Uterus (tissue), 4 donors: ENCODE data around the gene COL5A1. TPM values are rescaled to one million over a fixed set of nuclear protein-coding genes. Genes with fewer than 3 reads are reported as not detected.

Source experiments
- DNase-seq, 2 donors: peaks; one replicate each; pipeline ENCODE4 v3.0.0-alpha.2; 2019 to 2020
- H3K27ac ChIP-seq, 2 donors: fragments of 200-600 bp; sonication (generic); 1 replicate in 1 of 2; 2 replicates in 1 of 2; pipeline ENCODE4 v1.5.1; 2016 to 2018
- H3K27me3 ChIP-seq, 2 donors: fragments of 200-600 bp; sonication (generic); one replicate each; pipeline ENCODE4 v1.5.1; 2018 to 2019; ENCODE audit warnings: control low read depth in 1 of 2
- H3K36me3 ChIP-seq, 2 donors: fragments of 200-600 bp; sonication (generic); one replicate each; pipeline ENCODE4 v1.5.1; 2019; ENCODE audit warnings: control low read depth in 1 of 2
- H3K4me1 ChIP-seq, 2 donors: fragments of 200-600 bp; sonication (generic); one replicate each; pipeline ENCODE4 v1.5.1; 2018 to 2019; ENCODE audit warnings: control low read depth in 1 of 2
- H3K4me3 ChIP-seq, 2 donors: fragments of 200-600 bp; sonication (generic); 1 replicate in 1 of 2; 2 replicates in 1 of 2; pipeline ENCODE4 v1.5.1; 2018 to 2019; ENCODE audit warnings: mild to moderate bottlenecking in 1 of 2
- H3K9me3 ChIP-seq, 2 donors: fragments of 200-600 bp; sonication (generic); one replicate each; pipeline ENCODE4 v1.5.1; 2019; ENCODE audit warnings: control low read depth in 1 of 2
- CTCF ChIP-seq, 4 experiments: fragments of 200-600 bp in 2 of 4; fragments of 450-650 bp in 2 of 4; sonication (generic) in 2 of 4; IDR thresholded peaks; one replicate each; pipeline ENCODE4 v1.5.1; 2016 to 2019; ENCODE audit warnings: antibody characterized with exemption in 4 of 4, mild to moderate bottlenecking in 2 of 4, moderate library complexity in 1 of 4
- POLR2A ChIP-seq, 2 donors: fragments of 450-650 bp; IDR thresholded peaks; one replicate each; pipeline ENCODE4 v1.6.1; 2016; ENCODE audit warnings: antibody characterized with exemption in 2 of 2, mild to moderate bottlenecking in 1 of 2, moderate library complexity in 1 of 2
- intact Hi-C: fragments of 100-400 bp; cut with DNase I; formaldehyde crosslinking; loops from one replicate; pipeline ENCODE4 v1.15.1; 2023; ENCODE audit warnings: low total_unique reads
- total RNA-seq, 4 donors: library from RNA; depleted of rRNA in 3 of 4; stranded (reverse); fragments of >200 nt in 3 of 4; gene quantifications; one replicate each; pipeline versions ENCODE4 v1.1.0 to v1.2.4, GENCODE V29; 2014 to 2023
- donor health status: DM: yes; HTN: yes; CAD: no.

COL5A1 gene
- total RNA-seq, 4 donors from 2014 or later: 21.2 to 604 (median 129) TPM

- H3K4me1 ChIP-seq: no peaks in the 10 kb centered on the region
- no peak overlapping the region for H3K27ac ChIP-seq
- no peaks in the 10 kb centered on the region for H3K36me3 ChIP-seq
- peak; percentile 4 to 5 for DNase-seq
- H3K4me3 ChIP-seq: no peak overlapping the region
- intact Hi-C loops: no loop called here
- TF ChIP-seq CTCF (IDR thresholded peaks at IDR 0.05): no peak
- TF ChIP-seq POLR2A (IDR thresholded peaks at IDR 0.05): no peak
- no peaks in the 10 kb centered on the region for H3K27me3 ChIP-seq
- no peaks in the 10 kb centered on the region for H3K9me3 ChIP-seq
These were observed 23.8 kb upstream of the COL5A1 start for GRCh38 chr9:134617836-134618162.

- Histone ChIP-seq H3K27me3 (no peaks in the 10 kb centered on the region), H3K4me1 (no peaks in the 10 kb centered on the region), H3K4me3 (no peak overlapping the region), H3K27ac (no peak overlapping the region), H3K9me3 (no peaks in the 10 kb centered on the region), H3K36me3 (no peaks in the 10 kb centered on the region)
- intact Hi-C loops: no loop called here
- TF ChIP-seq POLR2A (IDR thresholded peaks at IDR 0.05): no peak
- no peak for TF ChIP-seq CTCF (IDR thresholded peaks at IDR 0.05)
- peak; percentile 15 to 16 for DNase-seq
These were observed 23.3 kb upstream of the COL5A1 start for GRCh38 chr9:134618163-134618832.

- Histone ChIP-seq H3K27me3 (no peaks in the 10 kb centered on the region), H3K4me1 (no peaks in the 10 kb centered on the region), H3K4me3 (no peak overlapping the region), H3K9me3 (no peaks in the 10 kb centered on the region), H3K27ac (no peak overlapping the region), H3K36me3 (no peaks in the 10 kb centered on the region)
- peak; percentile 9 to 12 for DNase-seq
- intact Hi-C loops: no loop called here
- TF ChIP-seq CTCF (IDR thresholded peaks at IDR 0.05) (no peak), POLR2A (IDR thresholded peaks at IDR 0.05) (no peak)
These were observed 22.7 kb upstream of the COL5A1 start for GRCh38 chr9:134618833-134619447.

- H3K36me3 ChIP-seq: no peaks in the 10 kb centered on the region
- DNase-seq: peak in 1 of 2 donors; percentile 8
- H3K9me3 ChIP-seq: no peaks in the 10 kb centered on the region
- intact Hi-C loops: no loop called here
- TF ChIP-seq CTCF (IDR thresholded peaks at IDR 0.05): no peak
- TF ChIP-seq POLR2A (IDR thresholded peaks at IDR 0.05): no peak
- no peak overlapping the region for H3K27ac ChIP-seq
- no peaks in the 10 kb centered on the region for H3K4me1 ChIP-seq
- no peaks in the 10 kb centered on the region for H3K27me3 ChIP-seq
- no peak overlapping the region for H3K4me3 ChIP-seq
These were observed 22.1 kb upstream of the COL5A1 start for GRCh38 chr9:134619448-134619982.

- Histone ChIP-seq H3K4me3 (no peak overlapping the region), H3K27me3 (no peaks in the 10 kb centered on the region), H3K27ac (no peak overlapping the region), H3K4me1 (no peaks in the 10 kb centered on the region), H3K9me3 (no peaks in the 10 kb centered on the region), H3K36me3 (no peaks in the 10 kb centered on the region)
- intact Hi-C loops: no loop called here
- DNase-seq: peak; percentile 6 to 12
- TF ChIP-seq CTCF (IDR thresholded peaks at IDR 0.05) (no peak), POLR2A (IDR thresholded peaks at IDR 0.05) (no peak)
These were observed 21.5 kb upstream of the COL5A1 start for GRCh38 chr9:134619983-134620661.
